Measurements from ENCODE around the gene CZIB. TPM values are rescaled to one million over a fixed set of nuclear protein-coding genes. Genes with fewer than 3 reads are reported as not detected.

Gene CZIB
- total RNA-seq, result 34.2 and 35.2 TPM in 2 replicates

GRCh38 chr1:53220171-53220961 lies at the start of gene CZIB:
TSS of gene CZIB (minus strand) at chr1:53220634. CDS start at chr1:53220575, 59 bp downstream.

GRCh38 chr1:53238197-53239155 lies 18.0 kb upstream of the CZIB start, which contains the start of gene MAGOH:
TSS of gene MAGOH (minus strand) at chr1:53238518. CDS start at chr1:53238448, 70 bp downstream.

GRCh38 chr1:53196485-53197290 lies 23.7 kb downstream of the CZIB start, which contains the start of gene CPT2:
TSS of gene CPT2 (plus strand) at chr1:53196824. CDS start at chr1:53196944, 120 bp downstream.

Other genes starting within 250 kb of the CZIB start
- gene PODN, start 158.4 kb downstream of the CZIB start, total RNA-seq, result 0.11 and 0.39 TPM in 2 replicates
- gene SLC1A7, start 78.0 kb downstream of the CZIB start, total RNA-seq, result not detected in 2 replicates
- gene CPT2, start 23.8 kb downstream of the CZIB start, total RNA-seq, result 16.5 and 17.8 TPM in 2 replicates
- 23.2 and 23.4 TPM in 2 replicates for gene MAGOH, start 17.9 kb upstream of the CZIB start, total RNA-seq
- gene LRP8, start 107.4 kb upstream of the CZIB start, total RNA-seq, result 0.79 and 7.9 TPM in 2 replicates
- gene DMRTB1, start 238.8 kb upstream of the CZIB start, total RNA-seq, result 0.11 TPM in 1 of 2 replicates, not detected in the other